Endothelial cell of umbilical vein (primary cell): ENCODE data around the gene HK1. TPM values are rescaled to one million over a fixed set of nuclear protein-coding genes. Genes with fewer than 3 reads are reported as not detected.

Experiments used
- BruUV-seq: library from RNA; stranded (reverse); fragments of 400-500 nt; replicated peaks from 2 replicates; lab custom pipeline; 2021; lab: Mats Ljungman, UMichigan
- CTCF ChIA-PET: fragments of 300-600, 350-600 bp; sonication (Branson Sonifier 250); formaldehyde crosslinking; loops from one replicate; lab custom pipeline; 2021; ENCODE audit warnings: antibody characterized with exemption, inconsistent platforms; lab: Charles Lee
- POLR2A ChIA-PET: fragments of 300-600, 350-600 bp; sonication (Branson Sonifier 250); formaldehyde crosslinking; loops from one replicate; lab custom pipeline; 2021; ENCODE audit warnings: antibody characterized with exemption, inconsistent platforms; lab: Charles Lee
- DNase-seq: peaks from one replicate; pipeline ENCODE4 v3.0.0-alpha.2; 2011; ENCODE audit warnings: low read depth, low spot score
- FAIRE-seq: peaks from 2 replicates; lab custom pipeline; 2011; peaks lifted over from hg19 to GRCh38; lab: Jason Lieb, UNC
- H2AFZ ChIP-seq: 2 replicates; pipeline ENCODE4 v1.6.0; 2012; ENCODE audit warnings: low read depth, low read length, control low read depth, inconsistent platforms
- H3K27ac ChIP-seq: 2 replicates; pipeline ENCODE4 v1.5.1; 2011; ENCODE audit warnings: low read depth, mild to moderate bottlenecking, control low read depth, low read length, moderate library complexity; ENCODE audit not compliant: insufficient read depth
- H3K27me3 ChIP-seq, 2 experiments: 2 replicates each; pipeline versions ENCODE4 v1.6.0 to v1.6.1; 2011; ENCODE audit warnings: low read length in 2 of 2, mixed read lengths in 1 of 2; ENCODE audit not compliant: control insufficient read depth in 2 of 2, insufficient read depth in 2 of 2
- H3K36me3 ChIP-seq, 2 experiments: 2 replicates in 1 of 2; 3 replicates in 1 of 2; pipeline ENCODE4 v1.5.1; 2011; ENCODE audit warnings: low read length in 2 of 2, mild to moderate bottlenecking in 1 of 2, moderate library complexity in 1 of 2; ENCODE audit not compliant: control insufficient read depth in 2 of 2, insufficient read depth in 2 of 2; ENCODE audit errors: extremely low read depth in 1 of 2
- H3K4me1 ChIP-seq: 3 replicates; pipeline ENCODE4 v1.5.1; 2011; ENCODE audit warnings: mild to moderate bottlenecking, low read length; ENCODE audit not compliant: control insufficient read depth, insufficient read depth; ENCODE audit errors: extremely low read depth
- H3K4me2 ChIP-seq: 2 replicates; pipeline ENCODE4 v1.6.1; 2011; ENCODE audit warnings: low read length, control low read depth, mixed read lengths; ENCODE audit not compliant: insufficient read depth
- H3K4me3 ChIP-seq, 3 experiments: fragments of 200-600 bp in 1 of 3; sonication (generic), shearing (Covaris generic) in 1 of 3; replicated peaks in 1 of 3; 2 replicates each; pipeline ENCODE4 v1.5.1; 2011 to 2016; ENCODE audit warnings: control low read depth in 3 of 3, low read length in 3 of 3, mild to moderate bottlenecking in 2 of 3, inconsistent platforms in 1 of 3, low read depth in 1 of 3, moderate library complexity in 1 of 3; ENCODE audit not compliant: insufficient read depth in 1 of 3
- H3K79me2 ChIP-seq: 2 replicates; pipeline ENCODE4 v1.6.0; 2012; ENCODE audit warnings: low read length, inconsistent platforms; ENCODE audit not compliant: control insufficient read depth, insufficient read depth
- H3K9ac ChIP-seq: replicated peaks from 2 replicates; pipeline ENCODE3; 2011; ENCODE audit warnings: low read length, control low read depth; ENCODE audit not compliant: insufficient read depth; ENCODE audit errors: extremely low read depth
- H3K9me1 ChIP-seq: replicated peaks from 3 replicates; pipeline ENCODE4 v1.6.0; 2011; ENCODE audit warnings: mild to moderate bottlenecking, low read length; ENCODE audit not compliant: control insufficient read depth, insufficient read depth; ENCODE audit errors: extremely low read depth
- H3K9me3 ChIP-seq: replicated peaks from 2 replicates; pipeline ENCODE4 v1.5.1; 2012; ENCODE audit warnings: low read length, inconsistent platforms; ENCODE audit not compliant: control insufficient read depth, insufficient read depth
- H4K20me1 ChIP-seq: replicated peaks from 2 replicates; pipeline ENCODE3; 2011; ENCODE audit warnings: mild to moderate bottlenecking, low read length; ENCODE audit not compliant: control insufficient read depth, insufficient read depth; ENCODE audit errors: extremely low read depth
- EZH2 ChIP-seq: IDR thresholded peaks from 2 replicates; pipeline ENCODE4 v1.6.1; 2012; ENCODE audit warnings: borderline replicate concordance, low read depth, mild to moderate bottlenecking, moderate library complexity, low read length, inconsistent platforms; ENCODE audit not compliant: severe bottlenecking
- FOS ChIP-seq: IDR thresholded peaks from 2 replicates; pipeline ENCODE4 v1.6.1; 2011; ENCODE audit warnings: mild to moderate bottlenecking, low read length, moderate library complexity, borderline replicate concordance; ENCODE audit not compliant: insufficient read depth
- GATA2 ChIP-seq: IDR thresholded peaks from 2 replicates; pipeline ENCODE4 v1.7.0; 2011; ENCODE audit warnings: low read depth, mild to moderate bottlenecking, moderate library complexity, mixed read lengths, low read length; ENCODE audit not compliant: insufficient read length, insufficient read depth
- JUN ChIP-seq: IDR thresholded peaks from 2 replicates; pipeline ENCODE4 v1.6.1; 2011; ENCODE audit warnings: borderline replicate concordance, low read depth; ENCODE audit not compliant: insufficient read length, insufficient read depth
- MYC ChIP-seq: IDR thresholded peaks from one replicate; pipeline ENCODE4 v1.6.1; 2011; ENCODE audit warnings: mild to moderate bottlenecking, low read depth, low read length
- POLR2A ChIP-seq: IDR thresholded peaks from 2 replicates; pipeline ENCODE4 v1.6.1; 2012; ENCODE audit warnings: low read depth, mild to moderate bottlenecking, control low read depth, low read length
- POLR2AphosphoS5 ChIP-seq: IDR thresholded peaks from 2 replicates; pipeline ENCODE4 v1.6.1; 2012; ENCODE audit warnings: low read depth, mild to moderate bottlenecking, control low read depth, low read length, moderate library complexity; ENCODE audit not compliant: insufficient read depth
- dilution Hi-C: fragments of 300-500 bp; cut with MboI; formaldehyde crosslinking; loops from one replicate; pipeline ENCODE4 v1.15.0; 2019; ENCODE audit warnings: low sequenced_read_pairs; ENCODE audit not compliant: extremely low pct_ligation_motif_present
- intact Hi-C: fragments of 100-400 bp; cut with micrococcal nuclease; formaldehyde crosslinking; loops from one replicate; pipeline ENCODE4 v1.10.0; 2022
- polyA plus RNA-seq, 4 experiments: library from polyadenylated mRNA; depleted of rRNA in 3 of 4; stranded (reverse) in 3 of 4; unstranded in 1 of 4; fragments of >200 nt; gene quantifications; 2 replicates each; pipeline versions ENCODE4 v1.2.1 to v1.2.3, GENCODE V29; 2011 to 2012; ENCODE audit warnings: missing spikeins in 1 of 4
- total RNA-seq: library from RNA; stranded (reverse); gene quantifications from 2 replicates; pipeline ENCODE4 v1.2.3, GENCODE V29; 2021
- TF ChIP-seq, protein P1 (sequence below): IDR thresholded peaks from 2 replicates; pipeline ENCODE4 v1.6.1; 2011; ENCODE audit not compliant: insufficient read depth, insufficient read length
- TF ChIP-seq, protein P2 (sequence below), 2 donors: IDR thresholded peaks; 1 replicate in 1 of 2; 2 replicates in 1 of 2; pipeline ENCODE4 v1.5.1; 2011; ENCODE audit warnings: low read length in 2 of 2, mild to moderate bottlenecking in 2 of 2, moderate library complexity in 2 of 2, control low read depth in 1 of 2, inconsistent platforms in 1 of 2, low read depth in 1 of 2; ENCODE audit not compliant: insufficient read depth in 1 of 2; ENCODE audit errors: extremely low read depth in 1 of 2

The HK1 gene
- total and polyA plus RNA-seq, 2 donors (not counting 3 experiments of a cell fraction or from before 2014, with no cell fraction given) = 50.8 to 121 TPM

DNA sequence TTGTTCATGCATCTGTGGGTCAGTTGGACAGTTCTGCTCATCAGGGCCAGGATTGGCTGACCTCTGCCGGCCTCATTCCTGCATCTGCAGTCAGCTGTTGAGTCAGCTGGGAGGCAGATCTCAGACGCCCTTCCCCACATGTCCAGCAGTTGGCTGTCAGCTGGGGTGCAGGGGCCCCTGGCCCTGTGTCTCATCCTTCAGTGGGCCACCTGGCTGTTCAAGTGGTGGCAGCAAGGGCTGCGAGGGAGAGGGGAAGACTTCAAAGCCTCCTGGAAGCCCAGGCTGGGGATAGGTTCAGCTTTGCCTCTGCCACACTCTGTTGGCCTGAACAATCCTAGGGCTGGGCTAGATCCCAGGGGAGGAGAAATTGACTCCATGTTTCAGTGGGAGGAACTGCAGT is 105.3 kb downstream of the HK1 start:
- Histone ChIP-seq H3K36me3 (peaks cover 26 to 27% of the 10 kb centered on the region in 2 experiments), H3K27me3 (no peaks in the 10 kb centered on the region), H3K9me3 (no peaks in the 10 kb centered on the region), H3K4me1 (peaks cover under 1% of the 10 kb centered on the region), H3K9ac (no peak overlapping the region), H3K27ac (no peak overlapping the region), H3K4me3 (no peak overlapping the region), H3K79me2 (no peaks in the 10 kb centered on the region), H4K20me1 (no peaks in the 10 kb centered on the region), H3K9me1 (no peaks in the 10 kb centered on the region), H3K4me2 (no peak overlapping the region), H2AFZ (no peak overlapping the region)
- ChIA-PET CTCF (interaction anchor here (2.2 kb wide), 1 partner anchor 9 kb away, joined by 8 read pairs; no protein-coding TSS in a partner anchor), POLR2A (no interaction called here)
- FAIRE-seq = no peak
- TF ChIP-seq POLR2AphosphoS5 (no peak), EZH2 (no peak), FOS (no peak), MYC (no peak), GATA2 (no peak), JUN (no peak), POLR2A (no peak)
- TF ChIP-seq, protein P1, sequence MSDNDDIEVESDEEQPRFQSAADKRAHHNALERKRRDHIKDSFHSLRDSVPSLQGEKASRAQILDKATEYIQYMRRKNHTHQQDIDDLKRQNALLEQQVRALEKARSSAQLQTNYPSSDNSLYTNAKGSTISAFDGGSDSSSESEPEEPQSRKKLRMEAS = no peak
- TF ChIP-seq, protein P2, sequence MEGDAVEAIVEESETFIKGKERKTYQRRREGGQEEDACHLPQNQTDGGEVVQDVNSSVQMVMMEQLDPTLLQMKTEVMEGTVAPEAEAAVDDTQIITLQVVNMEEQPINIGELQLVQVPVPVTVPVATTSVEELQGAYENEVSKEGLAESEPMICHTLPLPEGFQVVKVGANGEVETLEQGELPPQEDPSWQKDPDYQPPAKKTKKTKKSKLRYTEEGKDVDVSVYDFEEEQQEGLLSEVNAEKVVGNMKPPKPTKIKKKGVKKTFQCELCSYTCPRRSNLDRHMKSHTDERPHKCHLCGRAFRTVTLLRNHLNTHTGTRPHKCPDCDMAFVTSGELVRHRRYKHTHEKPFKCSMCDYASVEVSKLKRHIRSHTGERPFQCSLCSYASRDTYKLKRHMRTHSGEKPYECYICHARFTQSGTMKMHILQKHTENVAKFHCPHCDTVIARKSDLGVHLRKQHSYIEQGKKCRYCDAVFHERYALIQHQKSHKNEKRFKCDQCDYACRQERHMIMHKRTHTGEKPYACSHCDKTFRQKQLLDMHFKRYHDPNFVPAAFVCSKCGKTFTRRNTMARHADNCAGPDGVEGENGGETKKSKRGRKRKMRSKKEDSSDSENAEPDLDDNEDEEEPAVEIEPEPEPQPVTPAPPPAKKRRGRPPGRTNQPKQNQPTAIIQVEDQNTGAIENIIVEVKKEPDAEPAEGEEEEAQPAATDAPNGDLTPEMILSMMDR (IDR thresholded peaks at IDR 0.05; ENCODE audit: extremely low read depth in 1 of 2, insufficient read depth in 1 of 2, low read depth in 1 of 2, low read length in 2 of 2) = no peak
- intact Hi-C loops = no loop called here
- BruUV-seq = no TSS peak
- no peak for DNase-seq
- dilution Hi-C loops = loop anchor here (25.0 kb wide), 1 partner anchor 146 kb away; no protein-coding TSS in a partner anchor
